K562 (cell line): ENCODE data around the gene NRSN2. TPM values are rescaled to one million over a fixed set of nuclear protein-coding genes. Genes with fewer than 3 reads are reported as not detected.

ENCODE experiments used
- CBFA2T2 ChIP-seq: fragments of 450-650 bp; conservative IDR thresholded peaks from 2 replicates; pipeline ENCODE4 v1.6.1; 2017; ENCODE audit warnings: mild to moderate bottlenecking
- CHD4 ChIP-seq: fragments of 200-600 bp; sonication (generic); IDR thresholded peaks from 3 replicates; pipeline ENCODE4 v1.6.1; 2012; ENCODE audit warnings: low read depth, mild to moderate bottlenecking, mixed read lengths, low read length, inconsistent platforms; ENCODE audit not compliant: insufficient read depth, insufficient replicate concordance, poor library complexity, severe bottlenecking
- CREB1 ChIP-seq, 2 experiments: sonication (generic) in 1 of 2; formaldehyde crosslinking in 1 of 2; IDR thresholded peaks; 2 replicates each; pipeline versions ENCODE4 v1.6.1 to v1.8.0; 2012 to 2022; ENCODE audit warnings: inconsistent platforms in 1 of 2, mild to moderate bottlenecking in 1 of 2, missing genetic modification reagents in 1 of 2, moderate library complexity in 1 of 2
- ELF4 ChIP-seq: fragments of 450-650 bp; formaldehyde crosslinking; IDR thresholded peaks from 2 replicates; pipeline ENCODE4 v1.4.0; 2022; ENCODE audit warnings: missing genetic modification characterization
- HLTF ChIP-seq: fragments of 450-650 bp; IDR thresholded peaks from 2 replicates; pipeline ENCODE4 v1.6.1; 2016
- NR4A1 ChIP-seq, 2 experiments: fragments of 250-450 bp in 1 of 2; fragments of 450-650 bp in 1 of 2; sonication (Bioruptor Pico) in 1 of 2; IDR thresholded peaks; 2 replicates each; pipeline versions ENCODE4 v1.4.0 to v1.6.1; 2016 to 2020; ENCODE audit warnings: mild to moderate bottlenecking in 2 of 2, missing compliant biosample characterization in 1 of 2, missing genetic modification characterization in 1 of 2, moderate library complexity in 1 of 2
- NUFIP1 ChIP-seq: fragments of 450-650 bp; IDR thresholded peaks from 2 replicates; pipeline ENCODE4 v1.6.1; 2018; ENCODE audit not compliant: partially characterized antibody
- PYGO2 ChIP-seq: fragments of 450-650 bp; IDR thresholded peaks from 2 replicates; pipeline ENCODE4 v1.6.1; 2016; ENCODE audit warnings: mild to moderate bottlenecking, missing genetic modification characterization, moderate library complexity, missing compliant biosample characterization
- RAD51 ChIP-seq: fragments of 450-650 bp; IDR thresholded peaks from 2 replicates; pipeline ENCODE4 v1.7.1; 2016; ENCODE audit warnings: low read depth, mild to moderate bottlenecking, borderline replicate concordance
- SNRNP70 ChIP-seq: fragments of 200-400 bp; formaldehyde crosslinking; optimal IDR thresholded peaks from 2 replicates; pipeline ENCODE3; 2017; ENCODE audit warnings: low read depth, low read length
- TCF7L2 ChIP-seq: fragments of 150-350 bp; IDR thresholded peaks from 2 replicates; pipeline ENCODE4 v1.6.1; 2016; ENCODE audit warnings: low read depth, mild to moderate bottlenecking, low read length, moderate library complexity
- TEAD2 ChIP-seq: fragments of 450-650 bp; IDR thresholded peaks from 2 replicates; pipeline ENCODE4 v1.6.1; 2016; ENCODE audit warnings: missing genetic modification characterization, control low read depth, missing compliant biosample characterization
- ZFP30 ChIP-seq: fragments of 250-450 bp; sonication (Bioruptor Pico); IDR thresholded peaks from 2 replicates; pipeline ENCODE4 v1.8.0; 2022; ENCODE audit warnings: moderate library complexity, mild to moderate bottlenecking, inconsistent platforms, borderline replicate concordance
- ZNF184 ChIP-seq: sonication (generic); formaldehyde crosslinking; IDR thresholded peaks from 2 replicates; pipeline ENCODE4 v1.5.0; 2020; ENCODE audit warnings: missing genetic modification reagents
- ZNF282 ChIP-seq: sonication (generic); formaldehyde crosslinking; IDR thresholded peaks from 2 replicates; pipeline ENCODE4 v1.8.1; 2023; ENCODE audit warnings: missing genetic modification reagents
- ZNF384 ChIP-seq: IDR thresholded peaks from 2 replicates; pipeline ENCODE4 v1.6.1; 2012; ENCODE audit warnings: low read depth, low read length, improper control_type of control experiment
- polyA plus RNA-seq, 8 experiments: library from polyadenylated mRNA; depleted of rRNA in 4 of 8; stranded (reverse) in 5 of 8; unstranded in 3 of 8; fragments of >200 nt; fragmentation: Nextera tagmentation in 2 of 8; fragmentation: Illumina TruSeq in 1 of 8; extraction: Ambion mirVana in 2 of 8; extraction: Trizol in 1 of 8; gene quantifications; 2 replicates each; pipeline versions ENCODE4 v1.2.1 to v1.2.3, GENCODE V29; 2011 to 2014; ENCODE audit warnings: inconsistent platforms in 1 of 8, missing spikeins in 1 of 8
- total RNA-seq, 7 experiments: library from RNA; depleted of rRNA in 6 of 7; stranded (reverse); fragments of >200 nt in 6 of 7; fragmentation: Illumina TruSeq in 2 of 7; extraction: Trizol in 2 of 7; gene quantifications; 2 replicates each; pipeline versions ENCODE4 v1.2.1 to v1.2.3, GENCODE V29; 2011 to 2021; ENCODE audit warnings: low replicate concordance in 1 of 7
- TF ChIP-seq, protein P1 (sequence below), 2 experiments: fragments of 450-650 bp; IDR thresholded peaks; 2 replicates each; pipeline ENCODE4 v1.6.1; 2018; ENCODE audit warnings: mild to moderate bottlenecking in 2 of 2, low read depth in 1 of 2; ENCODE audit not compliant: partially characterized antibody in 2 of 2
- TF ChIP-seq, protein P2 (sequence below): fragments of 450-650 bp; formaldehyde crosslinking; IDR thresholded peaks from 2 replicates; pipeline ENCODE4 v1.4.0; 2022; ENCODE audit warnings: missing genetic modification characterization
- TF ChIP-seq, protein P3 (sequence below): fragments of 250-450 bp; sonication (Bioruptor Pico); IDR thresholded peaks from 2 replicates; pipeline ENCODE4 v1.5.0; 2021
- TF ChIP-seq, protein P4 (sequence below): fragments of 250-450 bp; sonication (Bioruptor Pico); IDR thresholded peaks from 2 replicates; pipeline ENCODE4 v1.8.0; 2021; ENCODE audit warnings: borderline replicate concordance, mild to moderate bottlenecking, moderate library complexity; ENCODE audit not compliant: poor library complexity, severe bottlenecking

NRSN2 gene
- total and polyA plus RNA-seq, 9 of the 15 experiments (the other 6 are each of a cell fraction or from before 2014, with no cell fraction given): 7.5 to 29.7 (median 11.1) TPM

DNA sequence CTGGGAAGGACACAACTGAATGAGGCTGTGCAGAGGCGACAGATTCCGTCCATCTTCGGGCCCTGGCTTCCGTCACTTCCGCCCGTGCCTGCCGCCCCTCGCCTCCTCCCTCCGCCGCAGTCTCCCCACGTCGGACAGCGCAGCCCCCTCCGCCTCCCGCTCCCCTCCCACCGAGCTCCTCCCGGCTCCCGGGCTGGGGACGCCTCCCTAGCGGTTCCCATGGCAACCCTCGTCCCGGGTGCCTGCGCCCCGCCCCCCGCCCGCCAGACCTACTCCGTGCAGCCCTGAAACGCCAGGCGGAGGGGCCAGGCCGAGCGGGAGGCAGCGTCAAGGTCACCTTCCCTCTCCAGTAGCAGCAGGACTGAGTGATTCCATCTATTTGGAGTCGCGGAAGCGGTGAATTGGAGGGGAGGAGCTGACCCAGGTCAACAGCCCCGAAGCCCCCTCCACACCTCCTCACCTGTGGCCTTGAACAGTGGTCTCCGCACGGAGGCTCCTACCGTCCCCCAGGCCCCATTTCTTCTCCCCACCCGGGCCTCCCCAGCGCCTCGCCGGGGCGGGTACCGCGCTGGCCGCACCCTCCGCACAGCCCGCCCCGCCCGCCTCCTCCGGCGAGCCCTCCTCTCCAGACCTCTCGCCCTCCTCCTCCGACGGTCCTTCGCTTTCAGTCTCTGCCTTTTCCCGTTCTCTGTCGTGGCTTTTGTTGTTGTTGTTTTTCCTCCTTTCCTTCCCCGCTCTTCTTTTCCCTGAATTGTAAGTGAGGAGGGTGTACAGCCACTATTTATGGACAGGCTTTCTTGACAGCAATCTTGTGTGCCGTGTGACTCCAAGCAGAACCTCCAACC lies 951 bp downstream of the NRSN2 start (continued):
- no peak for TF ChIP-seq CHD4
- TF ChIP-seq PYGO2: no peak
- TF ChIP-seq ZFP30 (CRISPR knock-in tag): no peak
- TF ChIP-seq, protein P1, sequence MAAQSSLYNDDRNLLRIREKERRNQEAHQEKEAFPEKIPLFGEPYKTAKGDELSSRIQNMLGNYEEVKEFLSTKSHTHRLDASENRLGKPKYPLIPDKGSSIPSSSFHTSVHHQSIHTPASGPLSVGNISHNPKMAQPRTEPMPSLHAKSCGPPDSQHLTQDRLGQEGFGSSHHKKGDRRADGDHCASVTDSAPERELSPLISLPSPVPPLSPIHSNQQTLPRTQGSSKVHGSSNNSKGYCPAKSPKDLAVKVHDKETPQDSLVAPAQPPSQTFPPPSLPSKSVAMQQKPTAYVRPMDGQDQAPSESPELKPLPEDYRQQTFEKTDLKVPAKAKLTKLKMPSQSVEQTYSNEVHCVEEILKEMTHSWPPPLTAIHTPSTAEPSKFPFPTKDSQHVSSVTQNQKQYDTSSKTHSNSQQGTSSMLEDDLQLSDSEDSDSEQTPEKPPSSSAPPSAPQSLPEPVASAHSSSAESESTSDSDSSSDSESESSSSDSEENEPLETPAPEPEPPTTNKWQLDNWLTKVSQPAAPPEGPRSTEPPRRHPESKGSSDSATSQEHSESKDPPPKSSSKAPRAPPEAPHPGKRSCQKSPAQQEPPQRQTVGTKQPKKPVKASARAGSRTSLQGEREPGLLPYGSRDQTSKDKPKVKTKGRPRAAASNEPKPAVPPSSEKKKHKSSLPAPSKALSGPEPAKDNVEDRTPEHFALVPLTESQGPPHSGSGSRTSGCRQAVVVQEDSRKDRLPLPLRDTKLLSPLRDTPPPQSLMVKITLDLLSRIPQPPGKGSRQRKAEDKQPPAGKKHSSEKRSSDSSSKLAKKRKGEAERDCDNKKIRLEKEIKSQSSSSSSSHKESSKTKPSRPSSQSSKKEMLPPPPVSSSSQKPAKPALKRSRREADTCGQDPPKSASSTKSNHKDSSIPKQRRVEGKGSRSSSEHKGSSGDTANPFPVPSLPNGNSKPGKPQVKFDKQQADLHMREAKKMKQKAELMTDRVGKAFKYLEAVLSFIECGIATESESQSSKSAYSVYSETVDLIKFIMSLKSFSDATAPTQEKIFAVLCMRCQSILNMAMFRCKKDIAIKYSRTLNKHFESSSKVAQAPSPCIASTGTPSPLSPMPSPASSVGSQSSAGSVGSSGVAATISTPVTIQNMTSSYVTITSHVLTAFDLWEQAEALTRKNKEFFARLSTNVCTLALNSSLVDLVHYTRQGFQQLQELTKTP (IDR thresholded peaks at IDR 0.05; ENCODE audit: low read depth in 1 of 2, partially characterized antibody in 2 of 2): peak; percentile 81 to 85
- no peak for TF ChIP-seq NR4A1 (CRISPR knock-in tag; IDR thresholded peaks at IDR 0.05)
- no peak; the same call in 1 of the 2 replicates for TF ChIP-seq NR4A1 (tag; IDR thresholded peaks at IDR 0.05)
- TF ChIP-seq, protein P2, sequence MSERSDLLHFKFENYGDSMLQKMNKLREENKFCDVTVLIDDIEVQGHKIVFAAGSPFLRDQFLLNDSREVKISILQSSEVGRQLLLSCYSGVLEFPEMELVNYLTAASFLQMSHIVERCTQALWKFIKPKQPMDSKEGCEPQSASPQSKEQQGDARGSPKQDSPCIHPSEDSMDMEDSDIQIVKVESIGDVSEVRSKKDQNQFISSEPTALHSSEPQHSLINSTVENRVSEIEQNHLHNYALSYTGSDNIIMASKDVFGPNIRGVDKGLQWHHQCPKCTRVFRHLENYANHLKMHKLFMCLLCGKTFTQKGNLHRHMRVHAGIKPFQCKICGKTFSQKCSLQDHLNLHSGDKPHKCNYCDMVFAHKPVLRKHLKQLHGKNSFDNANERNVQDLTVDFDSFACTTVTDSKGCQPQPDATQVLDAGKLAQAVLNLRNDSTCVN (CRISPR knock-in tag): peak; percentile 96
- peak; percentile 94; the same call in 1 of the 2 replicates for TF ChIP-seq HLTF
- TF ChIP-seq TEAD2 (tag): no peak
- TF ChIP-seq SNRNP70: no peak
- TF ChIP-seq, protein P3, sequence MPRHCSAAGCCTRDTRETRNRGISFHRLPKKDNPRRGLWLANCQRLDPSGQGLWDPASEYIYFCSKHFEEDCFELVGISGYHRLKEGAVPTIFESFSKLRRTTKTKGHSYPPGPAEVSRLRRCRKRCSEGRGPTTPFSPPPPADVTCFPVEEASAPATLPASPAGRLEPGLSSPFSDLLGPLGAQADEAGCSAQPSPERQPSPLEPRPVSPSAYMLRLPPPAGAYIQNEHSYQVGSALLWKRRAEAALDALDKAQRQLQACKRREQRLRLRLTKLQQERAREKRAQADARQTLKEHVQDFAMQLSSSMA: no peak
- TF ChIP-seq CREB1 (IDR thresholded peaks at IDR 0.05): peak; percentile 71
- peak; percentile 78 for TF ChIP-seq CREB1 (CRISPR knock-in tag; IDR thresholded peaks at IDR 0.05)
- no peak for TF ChIP-seq ZNF184 (CRISPR knock-in tag)
- no peak for TF ChIP-seq ZNF282 (CRISPR knock-in tag)
- TF ChIP-seq, protein P4, sequence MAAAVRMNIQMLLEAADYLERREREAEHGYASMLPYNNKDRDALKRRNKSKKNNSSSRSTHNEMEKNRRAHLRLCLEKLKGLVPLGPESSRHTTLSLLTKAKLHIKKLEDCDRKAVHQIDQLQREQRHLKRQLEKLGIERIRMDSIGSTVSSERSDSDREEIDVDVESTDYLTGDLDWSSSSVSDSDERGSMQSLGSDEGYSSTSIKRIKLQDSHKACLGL (CRISPR knock-in tag): no peak
- TF ChIP-seq NUFIP1: no peak
- no peak for TF ChIP-seq ZNF384
- no peak for TF ChIP-seq TCF7L2
- no peak for TF ChIP-seq RAD51
- peak; percentile 91; the same call in 1 of the 2 replicates for TF ChIP-seq ELF4 (CRISPR knock-in tag)
- no peak for TF ChIP-seq CBFA2T2
